Psoas muscle (tissue), 8 donors: ENCODE data around the gene LPP. TPM values are rescaled to one million over a fixed set of nuclear protein-coding genes. Genes with fewer than 3 reads are reported as not detected.
"Not testable (repeated sequence)": the region's sequence is repeated elsewhere in the genome, so short reads cannot be mapped to it uniquely, and the experiment has no call there.

Source experiments
- ATAC-seq, 4 donors: fragments of 200-7000 bp; cut with Tn5 transposase; one replicate each; pipeline ENCODE4 v1.9.1; 2020; ENCODE audit warnings: moderate library complexity in 3 of 4, mild to moderate bottlenecking in 2 of 4
- DNase-seq, 2 donors: peaks; one replicate each; pipeline ENCODE4 v3.0.0-alpha.2; 2020
- H3K27ac ChIP-seq: fragments of 200-600 bp; one replicate; pipeline ENCODE4 v1.8.0; 2022
- H3K27me3 ChIP-seq, 3 donors: fragments of 200-600 bp in 1 of 3; one replicate each; pipeline versions ENCODE4 v1.6.1 to v1.8.0; 2013 to 2022; ENCODE audit warnings: low read length in 2 of 3, mild to moderate bottlenecking in 2 of 3, moderate library complexity in 1 of 3; ENCODE audit not compliant: insufficient read depth in 3 of 3
- H3K36me3 ChIP-seq, 2 donors: fragments of 200-600 bp in 1 of 2; one replicate each; pipeline versions ENCODE4 v1.6.1 to v1.8.0; 2013 to 2022; ENCODE audit warnings: low read depth in 1 of 2, mild to moderate bottlenecking in 1 of 2, moderate library complexity in 1 of 2; ENCODE audit not compliant: insufficient read depth in 1 of 2
- H3K4me1 ChIP-seq: fragments of 200-600 bp; one replicate; pipeline ENCODE4 v1.8.0; 2022
- H3K4me3 ChIP-seq: fragments of 200-600 bp; one replicate; pipeline ENCODE4 v1.8.0; 2022; ENCODE audit warnings: mild to moderate bottlenecking
- H3K9me3 ChIP-seq: fragments of 200-600 bp; one replicate; pipeline ENCODE4 v1.8.0; 2022
- CTCF ChIP-seq: fragments of 200-600 bp; IDR thresholded peaks from one replicate; pipeline ENCODE4 v1.8.0; 2022; ENCODE audit warnings: antibody characterized with exemption
- WGBS, 3 donors: extraction: QIAGEN DNeasy Blood & Tissue Kit; methylation state at CpG; one replicate each; pipeline versions ENCODE4 v1.1.6 to v1.1.7; 2013; 5-methylcytosine and 5-hydroxymethylcytosine counted together
- intact Hi-C, 2 donors: fragments of 100-400 bp; cut with DNase I; formaldehyde crosslinking; loops; one replicate each; pipeline versions ENCODE4 v1.11.0 to v1.14.2; 2022
- polyA plus RNA-seq, 3 donors: library from polyadenylated mRNA; stranded (reverse); fragments of 200-250 nt; gene quantifications; one replicate each; pipeline ENCODE4 v1.2.3, GENCODE V29; 2013
- total RNA-seq, 4 donors: library from RNA; stranded (reverse); fragmentation: NEBNext Ultra II Directional in 2 of 4; extraction: Animal tissue kit (Norgen Biotek cat#: 25700) in 2 of 4; gene quantifications; one replicate each; pipeline versions ENCODE4 v1.2.1 to v1.2.4, GENCODE V29; 2021 to 2023
- donor health status: healthy with polysubstance abuse.
- donor health status: DM: no; HTN: no; CAD: no; lungs with moderate emphysema.
- donor health status: Bipolar disorder and iron deficiency.
- donor health status: healthy.
- donor health status: DM: yes; HTN: yes; CAD: no.
- donor health status: DM: no; HTN: no; CAD: no.
- donor health status: DM: no; HTN: no; CAD: no.
- donor health status: DM: yes; HTN: yes; CAD: no.

LPP gene
- total and polyA plus RNA-seq, 7 donors: 2.6 to 80.3 (median 42.8) TPM

- 87 to 97% (median 88%) methylated on average over 2 of the region's 2 CpGs for WGBS, 3 donors
- DNase-seq (no peak), ATAC-seq (peak in 1 of 4 donors; percentile 29)
- Histone ChIP-seq H3K36me3 (no peaks in the 10 kb centered on the region), H3K9me3 (no peaks in the 10 kb centered on the region), H3K27ac (peak overlapping the region; percentile 32), H3K27me3 (no peaks in the 10 kb centered on the region), H3K4me1 (peaks cover 23% of the 10 kb centered on the region), H3K4me3 (no peak overlapping the region)
- TF ChIP-seq CTCF: no peak
- intact Hi-C loops: no loop called here
These were observed 27.7 kb upstream of the LPP start for GRCh38 chr3:188126276-188126675.

- no peaks in the 10 kb centered on the region for H3K9me3 ChIP-seq
- H3K4me3 ChIP-seq: no peak overlapping the region
- ATAC-seq (peak; percentile 13 to 38 (median 36)), DNase-seq (no peak)
- peaks cover 19% of the 10 kb centered on the region for H3K4me1 ChIP-seq
- no peaks in the 10 kb centered on the region for H3K27me3 ChIP-seq
- no peaks in the 10 kb centered on the region for H3K36me3 ChIP-seq
- H3K27ac ChIP-seq: peak overlapping the region; percentile 32
- TF ChIP-seq CTCF: no peak
- intact Hi-C loops: no loop called here
- 36 to 38% (median 38%) methylated on average over 8 of the region's 8 CpGs for WGBS, 3 donors
These were observed 27.0 kb upstream of the LPP start for GRCh38 chr3:188126934-188127333.

GRCh38 chr3:188128905-188129304, 25.1 kb upstream of the LPP start:
- no peaks in the 10 kb centered on the region for H3K36me3 ChIP-seq
- no peak overlapping the region for H3K4me3 ChIP-seq
- ATAC-seq: peak in 1 of 4 donors; percentile 4
- peaks cover 13% of the 10 kb centered on the region for H3K4me1 ChIP-seq
- 82 to 100% (median 96%) methylated on average over 1 of the region's 1 CpG for WGBS, 3 donors
- no peak for DNase-seq
- H3K27me3 ChIP-seq: no peaks in the 10 kb centered on the region
- TF ChIP-seq CTCF: no peak
- intact Hi-C loops: no loop called here
- peak overlapping the region; percentile 21 for H3K27ac ChIP-seq
- H3K9me3 ChIP-seq: no peaks in the 10 kb centered on the region

GRCh38 chr3:188131023-188131422, 22.9 kb upstream of the LPP start:
- intact Hi-C loops: loop anchor here in 1 of 2 donors (5.0 kb wide), 1 partner anchor 39 kb away; no protein-coding TSS in a partner anchor
- H3K4me1 ChIP-seq: peaks cover 11% of the 10 kb centered on the region
- H3K27me3 ChIP-seq, H3K4me3 ChIP-seq, H3K36me3 ChIP-seq, H3K27ac ChIP-seq, ATAC-seq, DNase-seq, H3K9me3 ChIP-seq: not testable (repeated sequence)
- WGBS, 3 donors: 90 to 98% (median 94%) methylated on average over 2 of the region's 2 CpGs

- no peak for DNase-seq
- peaks cover 3% of the 10 kb centered on the region for H3K4me1 ChIP-seq
- no peak overlapping the region for H3K4me3 ChIP-seq
- ATAC-seq: peak; percentile 30 to 78 (median 50)
- 69 to 77% (median 75%) methylated on average over 5 of the region's 5 CpGs for WGBS, 3 donors
- no peak overlapping the region for H3K27ac ChIP-seq
- TF ChIP-seq CTCF: no peak
- H3K36me3 ChIP-seq: no peaks in the 10 kb centered on the region
- no peaks in the 10 kb centered on the region for H3K27me3 ChIP-seq
- H3K9me3 ChIP-seq: no peaks in the 10 kb centered on the region
- intact Hi-C loops: loop anchor here in 1 of 2 donors (5.0 kb wide), 1 partner anchor 41 kb away; no protein-coding TSS in a partner anchor
These were observed 20.7 kb upstream of the LPP start for GRCh38 chr3:188133219-188133618.
